Measurements from ENCODE around the gene EEF1A1.
"Not testable (repeated sequence)": the region's sequence is repeated elsewhere in the genome, so short reads cannot be mapped to it uniquely, and the experiment has no call there.

EEF1A1 gene

GRCh38 chr6:73520688-73521350 lies at the start of gene EEF1A1:
Gene EEF1A1, minus strand, starts transcription at chr6:73521032. Its CDS starts 1,006 bp downstream, at chr6:73520026.
- ATAC-seq: peak; percentile 61 to 67

- ATAC-seq: no peak
These were observed 48.3 kb upstream of the EEF1A1 start for GRCh38 chr6:73569121-73569520.

- ATAC-seq: no peak
These were observed 46.2 kb upstream of the EEF1A1 start for GRCh38 chr6:73566954-73567591.

GRCh38 chr6:73566486-73566871 lies 45.6 kb upstream of the EEF1A1 start:
- ATAC-seq: not testable (repeated sequence)

DNA sequence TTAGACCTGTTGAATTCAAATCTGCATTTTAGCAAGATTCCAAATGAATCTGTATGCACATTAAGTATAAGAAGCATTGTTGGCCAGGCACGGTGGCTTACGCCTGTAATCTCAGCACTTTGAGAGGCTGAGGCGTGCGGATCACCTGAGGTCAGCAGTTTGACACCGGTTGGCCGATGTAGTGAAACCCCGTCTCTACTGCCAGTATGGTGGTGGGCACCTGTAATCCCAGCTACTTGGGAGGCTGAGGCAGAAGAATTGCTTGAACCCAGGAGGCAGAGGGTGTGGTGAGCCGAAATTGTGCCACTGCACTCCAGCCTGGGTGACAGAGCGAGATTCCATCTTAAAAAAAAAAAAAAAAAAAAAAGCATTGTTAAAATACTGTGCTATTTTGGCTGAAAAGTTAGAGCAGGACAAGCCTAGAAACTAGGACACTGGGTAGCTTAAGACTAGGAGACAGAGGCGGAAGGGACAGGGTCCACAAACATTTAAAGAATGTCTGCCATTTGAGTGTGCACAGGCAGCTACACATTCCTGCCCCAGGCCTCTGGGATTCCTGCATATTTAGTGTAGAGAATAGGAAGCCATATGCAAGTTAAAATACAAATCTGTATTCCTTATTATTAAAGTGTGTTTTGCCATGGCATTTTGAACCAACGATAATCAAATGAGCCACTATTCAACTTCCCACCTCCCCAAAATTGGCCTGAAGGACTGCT lies 45.1 kb upstream of the EEF1A1 start:
- no peak for ATAC-seq

- ATAC-seq: no peak
These were observed 43.9 kb upstream of the EEF1A1 start for GRCh38 chr6:73564578-73565345.

GRCh38 chr6:73562558-73562957 lies 41.7 kb upstream of the EEF1A1 start:
- no peak for ATAC-seq

DNA sequence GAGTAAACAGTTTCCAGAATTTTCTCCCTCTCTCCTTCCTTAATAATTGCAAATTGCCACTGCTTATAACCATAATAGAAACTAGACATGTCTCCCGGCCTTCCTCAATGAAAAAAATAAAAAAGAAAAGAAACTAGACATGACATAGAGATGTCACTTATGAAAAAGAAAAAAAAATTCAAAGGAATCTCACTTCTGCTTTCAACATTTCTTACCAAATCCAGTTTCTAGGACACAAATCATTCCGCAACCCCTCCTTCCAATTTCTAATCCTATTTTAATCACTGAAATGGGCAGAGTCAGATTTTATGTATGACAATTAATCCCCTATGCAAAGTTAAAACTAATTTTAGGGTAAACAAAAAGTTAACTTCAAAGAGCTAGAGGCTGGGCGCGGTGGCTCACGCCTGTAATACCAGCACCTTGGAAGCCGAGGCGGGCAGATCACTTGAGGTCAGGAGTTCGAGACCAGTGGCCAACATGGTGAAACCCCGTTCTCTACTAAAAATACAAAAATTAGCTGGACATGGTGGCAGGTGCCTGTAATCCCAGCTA lies 40.1 kb upstream of the EEF1A1 start:
- peak in 1 of 2 donors; percentile 28 for ATAC-seq

DNA sequence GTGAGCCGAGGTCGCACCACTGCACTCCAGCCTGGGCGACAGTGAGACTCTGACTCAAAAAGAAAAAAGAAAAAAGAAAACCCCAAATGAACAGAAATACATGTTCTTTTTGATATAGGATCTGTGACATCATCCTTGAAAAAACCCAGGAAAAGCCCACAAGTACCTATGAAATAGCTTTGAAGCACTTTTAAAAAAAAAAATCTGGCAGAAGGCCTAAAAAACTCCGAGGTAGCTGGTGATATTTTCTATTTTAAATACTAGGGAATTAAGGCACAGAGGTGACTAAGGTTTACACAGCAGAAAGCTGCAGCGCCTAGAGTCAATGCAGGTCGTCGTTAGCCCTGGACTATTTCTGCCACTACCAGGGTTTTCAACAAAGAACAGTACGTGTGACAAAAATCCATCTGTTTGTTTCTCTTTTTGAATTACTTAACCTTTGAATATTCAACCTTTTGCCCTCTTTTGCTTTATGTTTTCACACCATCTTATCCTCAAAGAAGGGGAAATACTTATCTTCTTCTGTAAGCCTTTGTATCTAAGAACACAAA lies 39.4 kb upstream of the EEF1A1 start:
- ATAC-seq: peak; percentile 61 to 67

GRCh38 chr6:73559399-73559794 lies 38.6 kb upstream of the EEF1A1 start:
- ATAC-seq: not testable (repeated sequence)

DNA sequence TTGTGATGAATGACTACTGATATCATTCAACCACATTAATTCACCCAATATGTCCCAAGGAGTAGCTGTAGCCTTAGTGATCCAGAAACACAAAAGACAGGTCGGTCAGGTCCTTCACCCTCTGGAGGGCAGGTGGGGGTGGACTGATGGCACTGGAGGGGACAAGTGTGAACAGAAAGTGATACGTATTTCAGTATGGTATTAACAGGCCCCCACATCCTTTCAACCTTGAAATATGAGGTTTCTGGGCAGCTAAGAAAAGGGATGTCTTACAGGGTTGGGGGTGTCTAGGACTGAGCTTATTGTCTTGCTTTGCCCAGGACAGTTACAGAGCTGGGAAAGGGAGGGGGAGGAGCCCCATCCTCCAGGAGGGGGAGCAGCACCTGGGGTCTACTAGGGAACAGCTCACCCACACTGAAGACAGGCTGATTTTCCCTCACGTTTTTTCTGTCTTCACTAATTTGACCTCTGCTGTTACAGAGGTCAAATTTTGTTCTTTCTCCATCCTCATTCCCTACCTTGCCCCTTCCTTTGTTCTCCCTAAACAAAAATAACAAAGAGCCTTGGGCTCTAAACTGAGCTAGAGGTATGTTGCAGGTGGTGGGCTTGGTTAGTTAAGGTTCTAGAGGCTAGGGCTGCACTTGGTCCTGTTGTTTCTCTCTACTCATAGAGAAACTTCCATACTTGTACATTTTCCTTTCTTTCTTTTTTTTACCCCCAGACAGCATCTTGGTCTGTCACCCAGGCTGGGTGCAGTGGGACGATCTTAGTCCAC lies 38.0 kb upstream of the EEF1A1 start:
- ATAC-seq: no peak

DNA sequence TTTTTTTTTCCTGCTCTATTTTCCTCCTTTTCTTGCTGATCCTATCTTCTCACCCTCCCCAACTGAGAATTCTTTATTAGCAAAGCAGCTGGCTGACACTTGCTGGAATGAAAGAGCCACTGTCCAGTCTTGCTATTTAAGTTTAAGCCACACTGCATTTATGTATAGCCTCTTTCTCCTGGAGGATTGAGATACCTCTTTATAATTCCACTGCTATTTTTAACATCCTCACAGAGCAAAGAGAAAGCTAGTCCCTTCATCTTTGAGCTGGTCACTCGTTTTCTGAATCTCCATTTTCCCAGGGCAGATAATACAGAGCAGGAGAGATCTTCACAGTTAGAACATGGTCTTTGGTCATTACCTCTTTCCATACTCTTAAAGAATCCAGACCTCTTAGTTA lies 36.0 kb upstream of the EEF1A1 start:
- ATAC-seq: no peak

DNA sequence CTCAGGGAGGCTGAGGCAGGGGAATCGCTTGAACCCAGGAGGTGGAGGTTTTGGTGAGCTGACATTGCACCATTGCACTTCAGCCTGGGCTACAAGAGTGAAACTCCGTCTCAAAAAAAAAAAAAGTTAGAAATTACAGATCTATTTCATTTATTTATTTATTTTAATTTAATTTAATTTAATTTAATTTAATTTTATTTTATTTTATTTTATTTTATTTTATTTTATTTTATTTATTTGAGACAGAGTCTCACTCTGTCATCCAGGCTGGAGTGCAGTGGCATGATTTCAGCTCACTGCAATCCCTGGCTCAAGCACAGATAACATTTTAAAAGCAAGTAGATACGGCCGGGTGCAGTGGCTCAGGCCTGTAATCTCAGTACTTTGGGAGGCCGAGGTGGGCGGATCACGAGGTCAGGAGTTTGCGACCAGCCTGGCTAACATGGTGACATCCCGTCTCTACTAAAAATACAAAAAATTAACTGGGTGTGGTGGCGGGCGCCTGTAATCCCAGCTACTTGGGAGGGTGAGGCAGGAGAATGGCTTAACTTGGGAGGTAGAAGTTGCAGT lies 34.6 kb upstream of the EEF1A1 start:
- ATAC-seq: not testable (repeated sequence)

DNA sequence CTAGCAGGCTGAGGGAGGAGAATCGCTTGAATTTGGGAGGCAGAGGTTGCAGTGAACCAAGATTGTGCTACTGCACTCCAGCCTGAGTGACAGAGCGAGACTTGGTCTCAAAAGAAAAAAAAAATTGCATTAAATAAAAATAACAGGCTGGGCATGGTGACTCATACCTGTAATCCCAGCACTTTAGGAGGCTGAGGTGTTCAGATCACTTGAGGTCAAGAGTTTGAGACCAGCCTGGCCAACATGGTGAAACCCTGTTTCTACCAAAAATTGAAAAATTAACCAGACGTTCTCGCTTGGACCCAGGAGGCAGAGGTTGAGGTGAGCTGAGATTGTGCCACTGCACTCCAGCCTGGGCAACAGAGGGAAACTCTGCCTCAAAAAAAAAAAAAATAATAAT lies 30.3 kb upstream of the EEF1A1 start:
- not testable (repeated sequence) for ATAC-seq

DNA sequence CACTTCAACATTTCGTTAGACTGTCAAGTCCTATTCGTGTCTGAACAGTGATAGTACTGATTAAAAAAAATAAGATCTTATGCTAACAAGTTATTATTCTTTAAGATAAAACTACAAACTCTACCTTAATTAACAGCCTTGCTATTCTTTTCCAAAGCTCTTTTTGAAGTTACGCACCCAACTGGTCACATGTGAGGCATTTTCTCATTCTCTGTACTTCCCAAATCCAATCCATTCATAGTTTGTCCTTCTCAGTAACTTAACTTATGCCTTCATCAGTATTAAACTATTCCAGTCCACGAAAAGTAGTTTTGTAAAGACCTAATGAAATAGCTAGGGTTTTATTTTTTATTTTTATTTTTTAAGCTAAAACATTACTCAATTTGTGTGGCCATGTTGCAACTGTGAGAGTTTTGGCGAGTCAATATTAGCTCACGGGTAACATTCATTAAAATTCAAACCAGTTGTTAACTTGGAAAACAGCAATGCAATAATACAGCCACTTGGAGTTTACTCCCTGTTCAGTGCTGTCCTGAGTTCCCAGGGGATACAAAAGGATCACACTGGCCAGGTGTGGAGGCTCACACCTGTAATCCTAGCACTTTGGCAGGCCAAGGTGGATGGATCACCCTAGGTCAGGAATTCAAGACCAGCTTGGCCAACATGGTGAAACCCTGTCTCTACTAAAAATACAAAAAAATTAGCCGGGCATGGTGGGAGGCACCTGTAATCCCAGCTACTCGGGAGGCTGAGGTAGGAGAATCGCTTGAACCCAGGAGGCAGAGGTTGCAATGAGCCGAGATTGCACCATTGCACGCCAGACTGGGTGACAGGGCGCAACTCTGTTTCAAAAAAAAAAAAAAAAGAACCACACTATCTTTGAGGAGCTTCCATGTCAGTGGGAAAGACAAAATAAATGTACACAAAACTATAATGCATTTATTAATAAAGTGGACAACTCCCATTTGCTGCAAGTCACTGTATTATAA lies 27.9 kb upstream of the EEF1A1 start:
- ATAC-seq: no peak

- ATAC-seq: no peak
These were observed 26.2 kb upstream of the EEF1A1 start for GRCh38 chr6:73547036-73547435.

DNA sequence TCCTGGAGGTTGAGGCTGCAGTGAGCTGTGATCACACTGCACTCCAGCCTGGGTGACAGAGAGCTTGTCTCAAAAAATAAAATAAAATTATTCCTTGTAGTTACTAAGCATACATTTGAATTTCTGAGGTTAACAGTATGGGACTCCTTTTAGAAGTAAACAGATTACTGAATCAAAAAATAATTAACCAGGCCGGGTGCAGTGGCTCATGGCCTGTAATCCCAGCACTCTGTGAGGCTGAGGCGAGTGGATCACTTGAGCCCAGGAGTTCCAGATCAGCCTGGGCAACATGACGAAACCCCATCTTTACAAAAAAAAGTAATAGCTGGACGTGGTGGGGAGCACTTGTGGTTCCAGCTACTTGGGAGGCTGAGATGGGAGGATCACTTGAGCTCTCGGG lies 22.1 kb upstream of the EEF1A1 start:
- ATAC-seq: no peak

- not testable (repeated sequence) for ATAC-seq
These were observed 21.6 kb upstream of the EEF1A1 start for GRCh38 chr6:73542481-73542880.

GRCh38 chr6:73538116-73538779 lies 17.4 kb upstream of the EEF1A1 start:
- peak in 1 of 2 donors; percentile 21 for ATAC-seq
